ENCODE results near the gene ANKRD18A.

The ANKRD18A gene

DNA sequence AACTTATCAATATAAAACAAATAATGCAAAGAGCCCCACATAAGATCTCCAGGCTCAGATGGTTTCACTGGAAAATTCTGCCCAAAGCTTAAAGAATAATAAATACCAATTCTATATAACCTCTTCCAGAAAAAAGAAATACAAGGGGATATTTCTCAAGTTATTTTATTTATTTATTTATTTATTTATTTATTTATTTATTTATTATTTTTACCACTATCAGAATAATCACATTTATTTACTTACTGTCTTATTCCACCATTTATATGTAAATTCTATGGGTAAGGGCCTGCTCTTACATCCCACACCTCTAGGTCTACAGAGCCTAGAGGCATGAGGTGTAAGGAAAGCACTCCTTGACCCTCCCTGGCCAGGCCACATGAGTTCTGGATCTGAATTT lies 91.1 kb downstream of the ANKRD18A start:
- no peak for DNase-seq (ENCODE audit: low read depth in 3 of 3)

DNA sequence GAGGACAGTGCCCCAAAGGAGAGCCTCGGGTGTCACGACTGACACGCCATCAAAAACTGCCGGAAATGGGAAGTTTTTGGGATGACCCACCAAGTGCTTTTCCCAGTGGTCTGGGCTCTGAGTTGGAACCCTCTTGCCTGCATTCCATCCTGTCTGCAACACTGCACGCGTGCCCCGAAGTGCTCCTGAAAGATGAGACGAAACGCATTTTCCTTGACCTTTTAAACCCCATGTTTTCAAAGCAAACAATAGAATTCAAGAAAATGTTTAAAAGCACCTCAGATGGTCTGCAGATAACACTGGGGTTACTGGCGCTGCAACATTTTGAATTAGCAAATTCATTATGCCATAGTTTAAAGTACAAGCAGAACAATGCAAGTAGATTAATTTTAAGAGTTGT lies 92.9 kb downstream of the ANKRD18A start:
- no peak for DNase-seq (ENCODE audit: low read depth in 3 of 3)

GRCh38 chr9:38526591-38526990 lies 93.8 kb downstream of the ANKRD18A start:
- no peak for DNase-seq (ENCODE audit: low read depth in 3 of 3)

- no peak for DNase-seq (ENCODE audit: low read depth in 3 of 3)
Observed at GRCh38 chr9:38523121-38523520, 97.3 kb downstream of the ANKRD18A start.

- DNase-seq (ENCODE audit: low read depth in 3 of 3): no peak
Observed at GRCh38 chr9:38521762-38522161, 98.6 kb downstream of the ANKRD18A start.

All from stimulated activated CD4-positive, alpha-beta T cell treated with anti-CD3 and anti-CD28 coated beads, TNF-alpha, amount 100 ng/mL, for 4 hours (primary cell).